HPDE6-E6E7 (cell line): ENCODE measurements around the gene CEND1.

Experiments
- DNase-seq: peaks from one replicate; pipeline ENCODE4 v3.0.0; 2011; ENCODE audit warnings: missing footprints; ENCODE audit errors: extremely low spot score

CEND1 gene

DNA sequence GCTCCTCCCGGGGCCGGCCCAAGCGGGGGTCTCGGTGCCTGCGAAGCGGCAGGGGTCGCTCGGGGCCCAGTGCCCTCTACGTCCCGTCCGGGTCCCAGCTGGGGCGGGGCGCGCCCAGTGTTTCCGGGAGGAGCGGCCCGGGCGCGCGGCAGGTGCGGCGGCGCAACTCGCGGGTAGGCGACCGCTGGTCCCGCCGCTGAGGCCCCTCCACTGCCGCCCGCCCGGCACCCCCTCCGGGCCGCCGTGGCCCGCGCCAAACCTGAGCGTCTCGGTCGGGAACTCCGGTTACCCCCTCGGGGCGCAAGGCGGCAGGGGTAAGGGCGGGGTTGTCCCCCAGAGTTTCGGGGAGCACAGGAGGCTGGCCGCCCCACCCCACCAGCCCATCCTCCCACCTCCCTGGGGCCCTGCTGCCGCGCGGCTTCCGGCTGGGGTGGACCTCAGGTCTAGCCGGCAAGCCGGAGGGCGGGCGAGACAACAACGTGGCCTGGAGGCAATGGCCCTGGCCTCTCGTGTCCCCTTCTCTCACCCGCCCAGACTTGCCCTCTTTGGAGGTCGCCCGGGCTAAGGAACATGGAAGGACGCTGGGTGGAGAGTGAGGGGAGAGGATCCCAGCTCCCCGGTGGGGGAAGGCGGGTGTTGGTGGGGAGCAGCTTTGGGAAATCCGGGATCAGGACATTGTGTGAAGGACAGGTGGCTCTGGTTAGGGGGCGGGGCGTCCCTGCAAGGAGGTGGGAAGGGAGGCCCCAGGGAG, 37.4 kb upstream of the CEND1 start:
- no peak for DNase-seq

DNA sequence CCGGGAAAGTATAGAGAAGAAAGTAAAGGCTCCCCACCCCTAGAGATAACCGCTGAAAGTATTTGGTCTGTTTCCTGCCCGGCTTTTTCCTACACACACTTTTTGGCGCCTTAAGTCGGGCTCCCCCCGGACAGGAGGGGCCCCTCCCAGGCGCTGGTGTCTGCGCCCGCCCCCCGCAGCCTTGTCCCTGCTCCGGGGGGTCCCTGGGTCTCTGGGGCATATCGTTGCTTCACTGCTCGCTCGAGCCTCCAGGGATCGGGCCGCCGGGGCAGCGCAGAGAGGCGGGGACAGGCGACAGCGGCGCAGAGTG, 36.9 kb upstream of the CEND1 start:
- no peak for DNase-seq

DNA sequence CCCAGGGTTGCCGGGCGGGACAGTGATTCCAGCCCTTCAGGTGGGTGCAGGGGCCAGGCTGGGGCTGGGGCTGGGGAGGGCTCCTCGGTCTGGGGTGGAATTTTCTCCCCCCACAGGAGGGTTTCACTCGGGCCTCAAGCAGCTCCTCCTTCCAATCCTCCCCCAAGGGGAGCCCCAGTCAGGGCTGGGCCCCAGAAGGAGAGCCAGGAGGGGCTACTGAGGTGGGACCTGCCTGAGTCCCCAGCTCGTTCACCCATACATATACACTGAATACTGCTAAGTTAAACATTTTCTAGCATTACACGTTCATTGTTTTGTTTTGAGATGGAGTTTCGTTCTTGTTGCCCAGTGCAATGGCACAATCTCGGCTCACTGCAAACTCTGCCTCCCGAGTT, 36.3 kb upstream of the CEND1 start:
- no peak for DNase-seq

DNA sequence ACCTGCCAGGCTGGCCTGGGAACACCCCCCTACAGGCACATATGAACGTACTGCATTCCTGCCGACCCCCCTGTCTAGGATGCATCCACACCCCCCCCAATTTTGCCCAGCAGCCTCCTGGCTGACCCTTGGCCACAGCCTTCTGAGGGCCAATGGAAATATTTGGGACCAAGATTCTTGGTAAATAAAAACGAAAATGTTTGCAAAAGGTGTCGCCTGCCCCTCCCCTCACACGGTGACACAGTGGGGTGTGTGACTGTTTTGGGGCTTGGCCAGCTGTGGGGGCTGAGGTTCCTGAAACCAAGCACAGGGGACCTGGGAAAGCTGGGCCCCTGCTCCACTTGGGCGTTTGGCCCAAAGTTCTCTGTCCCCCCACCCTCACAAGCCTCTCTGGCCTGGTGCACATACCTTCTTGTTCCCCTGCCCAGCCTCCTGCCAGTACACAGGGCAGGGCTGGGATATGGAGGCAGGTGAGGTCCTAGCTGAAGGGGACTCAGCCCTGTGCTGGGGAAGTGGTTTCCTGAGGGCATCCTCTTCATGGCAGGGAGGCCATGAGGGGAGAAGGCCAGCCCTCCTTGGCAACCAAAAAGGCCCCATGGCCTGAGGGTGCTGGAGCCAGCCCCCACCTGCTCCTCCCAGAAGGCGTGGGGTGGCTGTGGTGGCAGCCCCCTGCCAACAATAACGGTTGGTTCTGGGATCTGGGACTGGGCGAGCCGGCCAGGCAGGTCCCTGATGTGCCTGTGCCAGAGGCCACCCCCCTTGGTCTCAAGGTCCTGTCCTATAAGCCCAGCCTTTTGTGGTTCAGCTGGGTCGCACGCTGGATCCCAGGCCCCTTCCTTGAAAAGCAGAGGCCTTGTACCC, 35.7 kb upstream of the CEND1 start:
- DNase-seq = no peak

DNA sequence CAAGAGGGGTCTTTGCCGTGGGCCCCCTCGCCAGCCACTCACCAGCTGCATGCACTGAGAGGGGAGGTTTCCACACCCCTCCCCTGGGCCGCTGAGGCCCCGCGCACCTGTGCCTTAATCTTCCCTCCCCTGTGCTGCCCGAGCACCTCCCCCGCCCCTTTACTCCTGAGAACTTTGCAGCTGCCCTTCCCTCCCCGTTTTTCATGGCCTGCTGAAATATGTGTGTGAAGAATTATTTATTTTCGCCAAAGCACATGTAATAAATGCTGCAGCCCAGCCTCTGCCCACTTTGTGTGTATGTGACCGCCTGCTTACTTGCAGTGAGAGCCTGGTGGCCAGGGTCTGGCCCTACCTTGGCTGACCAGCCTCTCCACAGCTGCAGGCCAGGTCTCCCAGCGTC, 35.1 kb upstream of the CEND1 start:
- DNase-seq = no peak

DNA sequence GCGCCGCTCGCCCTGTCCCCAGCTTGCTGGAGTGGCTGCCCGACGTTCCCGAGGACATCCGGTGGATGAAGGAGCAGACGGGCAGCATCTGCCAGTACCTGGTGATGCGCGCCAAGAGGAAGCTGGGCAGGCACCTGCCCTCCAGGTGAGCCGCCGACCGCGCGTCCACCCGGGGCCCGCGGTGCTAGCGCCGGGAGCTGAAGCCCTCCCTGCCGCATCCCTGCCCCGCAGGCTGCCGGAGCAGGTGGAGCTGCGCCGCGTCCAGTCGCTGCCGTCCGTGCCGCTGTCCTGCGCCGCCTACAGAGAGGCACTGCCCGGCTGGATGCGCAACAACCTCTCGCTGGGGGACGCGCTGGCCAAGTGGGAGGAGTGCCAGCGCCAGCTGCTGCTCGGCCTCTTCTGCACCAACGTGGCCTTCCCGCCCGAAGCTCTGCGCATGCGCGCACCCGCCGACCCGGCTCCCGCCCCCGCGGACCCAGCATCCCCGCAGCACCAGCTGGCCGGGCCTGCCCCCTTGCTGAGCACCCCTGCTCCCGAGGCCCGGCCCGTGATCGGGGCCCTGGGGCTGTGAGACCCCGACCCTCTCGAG, 34.5 kb upstream of the CEND1 start:
- DNase-seq = no peak

DNA sequence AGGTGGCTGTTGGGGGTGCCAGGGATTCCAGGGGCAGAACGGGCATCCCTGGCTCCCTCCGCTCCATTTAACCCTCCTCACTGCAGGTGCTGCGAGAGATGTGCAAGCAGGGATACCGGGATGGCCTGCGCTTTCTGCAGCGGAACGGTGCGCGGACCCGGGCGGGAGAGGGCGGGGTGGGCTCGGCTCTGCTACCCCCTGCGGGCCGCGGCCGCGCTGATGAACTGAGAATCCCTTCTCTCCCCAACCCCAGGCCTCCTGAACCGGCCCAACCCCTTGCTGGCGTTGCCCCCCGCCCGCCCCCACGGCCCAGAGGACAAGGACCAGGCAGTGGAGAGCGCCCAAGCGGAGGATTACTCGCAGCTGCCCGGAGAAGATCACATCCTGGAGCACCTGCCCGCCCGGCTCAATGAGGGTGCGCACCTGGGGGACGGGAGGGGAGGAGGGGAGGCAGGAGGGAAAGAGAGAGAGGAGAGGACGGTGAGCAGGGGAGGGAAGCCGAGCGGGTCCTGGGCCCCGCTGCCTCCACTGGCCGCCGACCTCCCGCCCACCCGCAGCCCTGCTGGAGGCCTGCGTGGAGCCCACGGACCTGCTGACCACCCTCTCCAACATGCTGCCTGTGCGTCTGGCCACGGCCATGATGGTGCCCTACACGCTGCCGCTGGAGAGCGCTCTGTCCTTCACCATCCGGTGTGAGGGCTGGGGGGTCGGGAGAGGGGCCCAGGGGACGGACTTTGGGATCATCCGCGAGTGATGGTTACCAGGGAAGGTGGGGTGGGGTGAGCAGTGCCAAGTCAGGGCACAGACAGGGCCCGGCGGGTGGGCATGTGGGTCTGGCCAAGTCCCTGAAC, 33.8 kb upstream of the CEND1 start:
- no peak for DNase-seq

DNA sequence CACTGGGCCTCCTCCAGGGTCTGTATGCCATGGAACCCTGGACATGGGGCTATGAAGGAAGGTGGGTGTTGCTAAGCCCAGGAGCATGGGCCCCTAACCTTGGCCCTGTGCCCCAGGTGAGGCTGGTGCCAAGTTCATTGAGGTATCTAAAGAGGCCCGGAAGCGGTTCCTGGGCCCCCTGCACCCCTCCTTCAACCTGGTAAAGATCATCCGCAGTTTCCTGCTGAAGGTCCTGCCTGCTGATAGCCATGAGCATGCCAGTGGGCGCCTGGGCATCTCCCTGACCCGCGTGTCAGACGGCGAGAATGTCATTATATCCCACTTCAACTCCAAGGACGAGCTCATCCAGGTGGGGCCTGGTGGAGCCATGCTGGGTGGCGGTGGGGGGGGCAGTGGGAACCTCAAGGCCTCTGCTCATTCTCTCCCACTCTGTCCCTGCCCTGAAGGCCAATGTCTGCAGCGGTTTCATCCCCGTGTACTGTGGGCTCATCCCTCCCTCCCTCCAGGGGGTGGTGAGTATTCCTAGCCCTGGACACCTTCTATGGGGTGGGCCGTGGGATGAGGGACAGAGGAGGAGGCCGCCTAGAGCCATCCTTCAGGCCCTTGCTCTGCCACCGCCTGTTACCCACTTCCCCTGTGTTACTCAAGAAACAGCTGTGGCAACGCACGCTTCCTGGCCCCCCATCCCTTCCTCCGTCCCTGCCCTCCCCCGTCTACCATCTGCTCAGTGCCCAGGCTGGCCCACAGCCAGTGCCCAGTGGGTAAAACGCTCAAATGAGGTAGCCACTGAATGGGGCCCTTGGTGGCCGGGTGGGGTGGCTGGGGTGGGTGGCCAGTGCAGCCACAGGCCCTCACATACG, 31.9 kb upstream of the CEND1 start:
- DNase-seq = no peak

DNA sequence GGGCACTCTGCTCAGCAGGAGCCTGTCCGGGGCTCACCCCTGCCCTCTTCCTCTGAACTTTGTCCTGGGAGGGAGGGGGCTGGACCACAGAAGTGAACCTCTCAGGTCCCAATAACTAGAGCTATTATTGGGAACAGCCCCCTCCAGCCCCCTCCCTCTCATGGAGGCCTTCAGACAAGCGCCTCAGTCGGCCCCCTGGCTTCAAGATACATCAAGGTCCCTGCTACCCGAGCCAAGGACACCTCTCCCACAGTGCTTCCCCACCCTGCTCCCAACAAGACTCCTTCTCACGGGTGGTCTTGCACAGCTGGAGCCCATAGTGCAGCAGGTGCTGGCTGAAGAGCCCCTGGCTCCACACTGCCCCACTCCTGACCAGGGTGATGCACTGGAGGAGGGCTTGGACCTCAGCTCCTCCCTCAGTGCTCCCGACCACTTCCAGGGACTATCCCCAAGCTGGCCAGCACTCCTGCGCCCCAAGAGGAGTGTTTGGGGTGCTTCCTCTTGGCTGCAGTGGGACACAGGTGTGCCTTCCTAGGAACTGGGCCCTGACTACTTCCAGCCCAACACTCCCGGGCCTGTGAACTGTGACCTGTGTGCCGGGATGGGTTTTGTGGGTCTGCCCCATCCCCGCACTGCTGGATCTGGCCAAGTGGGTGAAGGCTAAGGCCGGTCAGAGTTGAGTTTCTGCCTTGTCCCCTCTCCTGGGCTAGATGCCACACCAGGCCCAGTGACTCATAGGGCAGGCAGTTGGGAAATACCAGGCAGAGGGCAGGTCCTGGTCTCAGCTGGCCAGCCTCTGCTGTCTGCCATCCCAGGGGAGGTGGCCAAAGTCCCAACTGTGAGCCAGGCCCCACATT, 31.0 kb upstream of the CEND1 start:
- DNase-seq = no peak

GRCh38 chr11:819943-820649, 30.2 kb upstream of the CEND1 start:
- DNase-seq = no peak

GRCh38 chr11:819129-819931, 29.4 kb upstream of the CEND1 start:
- no peak for DNase-seq

DNA sequence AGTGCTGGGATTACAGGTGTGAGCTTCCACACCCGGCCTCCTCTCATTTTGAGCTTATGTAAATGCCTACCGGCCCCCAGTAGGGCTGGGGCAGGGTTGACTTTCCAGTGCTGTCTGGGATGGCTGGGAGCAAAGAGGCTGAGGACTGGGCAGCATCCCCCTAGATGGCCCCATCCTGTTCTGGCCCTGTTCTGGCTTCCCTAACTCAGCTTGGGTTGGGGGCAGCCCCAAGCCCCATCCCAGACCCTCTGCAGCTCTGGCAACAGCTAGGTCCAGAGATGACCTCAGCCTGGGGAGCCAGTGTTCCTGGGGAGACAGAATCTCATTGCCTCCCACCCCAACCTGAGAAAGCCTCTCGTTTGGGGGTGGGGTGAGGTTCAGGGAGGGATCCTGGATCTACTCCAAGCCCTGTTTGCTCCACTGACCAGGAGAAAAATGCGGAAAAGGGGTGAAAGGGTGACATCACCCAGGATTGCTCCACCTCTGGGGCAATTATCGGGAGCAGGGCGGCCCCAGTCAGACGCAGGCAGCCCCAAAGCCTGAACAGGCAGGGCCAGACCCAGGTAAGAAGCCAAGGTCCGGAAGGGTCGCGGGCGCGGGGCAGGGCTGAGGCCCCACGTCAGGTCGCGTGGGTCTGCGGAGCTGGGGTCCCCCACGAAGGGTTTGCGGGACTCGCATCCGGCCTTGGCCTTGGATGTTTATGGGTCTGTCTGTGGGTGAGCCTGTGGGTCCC, 28.7 kb upstream of the CEND1 start, which contains the start of gene PNPLA2:
TSS of gene PNPLA2 (plus strand) at position 519 of the 733 bp plus-strand sequence. CDS start 805 bp downstream, outside the sequence.
- DNase-seq = peak; percentile 70

DNA sequence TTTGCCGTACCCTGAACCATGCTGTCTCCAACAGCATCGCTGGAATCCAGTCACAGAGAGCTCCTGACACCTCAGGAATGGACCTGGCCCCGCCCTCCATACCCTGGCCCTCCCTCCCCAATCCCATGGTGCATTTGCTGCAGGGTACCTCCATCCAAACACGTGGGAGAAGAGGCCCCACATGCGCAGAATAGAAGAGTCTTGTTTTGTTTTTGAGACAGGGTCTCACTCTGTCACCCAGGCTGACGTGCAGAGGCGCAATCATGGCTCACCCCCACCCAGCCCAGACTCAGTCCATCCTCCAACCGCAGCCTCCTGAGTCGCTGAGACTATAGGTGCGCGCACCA, 26.5 kb upstream of the CEND1 start:
- DNase-seq = no peak

- DNase-seq = no peak
These were observed 26.0 kb upstream of the CEND1 start for GRCh38 chr11:815675-816432.

DNA sequence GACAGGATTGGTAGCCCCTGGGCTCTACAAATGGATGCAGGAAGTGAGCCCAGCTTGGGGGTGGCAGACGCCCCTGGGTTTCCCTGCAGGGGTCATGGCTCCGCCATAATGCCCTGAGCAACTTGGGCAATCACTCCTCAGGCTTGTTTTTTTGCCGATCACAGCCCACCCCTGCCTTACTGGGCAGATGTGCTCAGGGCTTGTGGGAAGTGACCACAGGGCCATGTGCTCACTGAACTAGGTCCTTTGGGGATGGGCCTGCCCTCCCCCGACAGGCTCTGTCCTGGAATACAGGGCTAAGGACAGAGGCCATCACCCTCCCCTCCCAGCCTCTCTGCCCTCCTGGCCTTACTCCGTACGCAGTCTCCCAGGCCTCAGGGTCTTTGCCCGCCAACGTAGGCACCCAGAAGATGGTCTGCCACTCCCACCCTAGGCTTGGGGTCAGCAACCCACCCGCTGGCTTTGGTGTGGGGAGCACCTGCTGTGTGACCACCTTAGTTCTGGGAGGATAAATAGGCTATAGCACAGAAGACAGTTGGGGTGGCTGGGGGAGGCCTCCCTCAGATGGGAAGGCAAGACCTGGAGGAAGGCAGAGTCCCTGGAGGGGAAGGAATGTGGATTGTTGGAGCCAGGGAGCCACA, 23.7 kb upstream of the CEND1 start:
- DNase-seq = no peak

- DNase-seq = no peak
These were observed 23.2 kb upstream of the CEND1 start for GRCh38 chr11:813072-813455.

GRCh38 chr11:812390-812789, 22.5 kb upstream of the CEND1 start:
- DNase-seq = no peak
